ENCODE measurements around the gene EFR3B. TPM values are rescaled to one million over a fixed set of nuclear protein-coding genes. Genes with fewer than 3 reads are reported as not detected.
"Not testable (repeated sequence)": the region's sequence is repeated elsewhere in the genome, so short reads cannot be mapped to it uniquely, and the experiment has no call there.

EFR3B gene
- total RNA-seq, 1 donor, result under 0.01 TPM

DNA sequence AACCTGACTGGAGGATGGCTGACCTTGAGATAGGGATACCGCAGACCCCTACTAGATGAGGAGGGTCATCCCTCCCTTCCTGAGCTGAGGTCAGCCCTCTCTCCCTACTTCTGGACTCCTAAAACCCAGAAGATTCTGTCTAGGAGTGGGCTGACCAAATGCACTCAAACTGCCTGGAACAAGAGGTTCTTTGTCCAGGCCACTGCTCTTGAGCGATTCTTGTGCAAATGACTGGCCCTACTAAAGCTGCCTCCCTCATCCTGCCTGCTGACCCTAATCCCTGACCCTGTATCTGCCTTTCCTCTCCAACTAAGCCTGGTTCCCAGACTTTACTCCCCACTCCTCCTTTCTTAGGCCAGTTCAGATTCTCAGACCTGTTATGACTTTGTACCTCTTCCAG is 56.2 kb downstream of the EFR3B start:
- DNase-seq (ENCODE audit: low read depth), result no peak
- TF ChIP-seq CTCF (IDR thresholded peaks at IDR 0.05; ENCODE audit: insufficient read depth, low read depth, low read length), result no peak
- no peak overlapping the region for H3K4me3 ChIP-seq (ENCODE audit: low read depth, low read length)

GRCh38 chr2:25098670-25099486 is 57.0 kb downstream of the EFR3B start:
- no peak overlapping the region for H3K4me3 ChIP-seq (ENCODE audit: low read depth, low read length)
- peak; percentile 86 for DNase-seq (ENCODE audit: low read depth)
- no peak for TF ChIP-seq CTCF (IDR thresholded peaks at IDR 0.05; ENCODE audit: insufficient read depth, low read depth, low read length)

DNA sequence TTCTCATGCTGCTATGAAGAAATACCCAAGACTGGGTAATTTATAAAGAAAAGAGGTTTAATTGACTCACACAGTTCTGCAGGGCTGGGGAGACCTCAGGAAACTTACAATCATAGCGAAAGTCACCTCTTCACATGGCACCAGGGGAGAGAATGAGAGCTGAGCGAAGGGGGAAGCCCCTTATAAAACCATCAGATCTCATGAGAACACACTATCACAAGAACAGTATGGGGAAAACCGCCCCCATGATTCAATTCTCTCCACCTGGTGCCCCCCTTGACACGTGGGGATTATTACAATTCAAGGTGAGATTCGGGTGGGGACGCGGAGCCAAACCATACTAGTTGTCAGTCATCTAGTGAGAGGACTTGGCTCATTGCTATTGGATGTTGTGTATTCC is 60.5 kb downstream of the EFR3B start:
- H3K4me3 ChIP-seq (ENCODE audit: low read depth, low read length); DNase-seq (ENCODE audit: low read depth): not testable (repeated sequence)

GRCh38 chr2:25103287-25103871 is 61.5 kb downstream of the EFR3B start:
- no peak overlapping the region for H3K4me3 ChIP-seq (ENCODE audit: low read depth, low read length)
- TF ChIP-seq CTCF (IDR thresholded peaks at IDR 0.05; ENCODE audit: insufficient read depth, low read depth, low read length), result no peak
- no peak for DNase-seq (ENCODE audit: low read depth)

DNA sequence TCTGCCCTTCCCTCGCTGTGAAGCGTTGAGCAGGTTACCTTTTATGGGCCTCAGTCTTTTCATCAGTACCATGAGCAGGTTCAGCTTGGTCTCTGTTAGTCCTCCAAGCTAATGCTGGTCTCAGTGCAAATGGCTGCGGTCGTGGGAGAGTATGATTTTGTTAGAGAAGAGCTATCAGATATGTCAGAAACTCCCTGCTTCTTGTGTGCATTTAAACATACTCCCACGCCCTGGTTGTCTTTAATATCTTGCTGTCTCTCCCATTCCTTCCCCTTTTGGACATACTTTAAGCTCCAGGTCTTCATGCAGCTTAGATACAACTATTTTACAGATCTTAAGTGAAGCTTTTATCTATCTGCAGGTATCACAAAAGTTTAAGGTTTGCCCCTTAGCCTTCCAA is 62.9 kb downstream of the EFR3B start:
- TF ChIP-seq CTCF (IDR thresholded peaks at IDR 0.05; ENCODE audit: insufficient read depth, low read depth, low read length), result no peak
- H3K4me3 ChIP-seq (ENCODE audit: low read depth, low read length), result no peak overlapping the region
- no peak for DNase-seq (ENCODE audit: low read depth)

DNA sequence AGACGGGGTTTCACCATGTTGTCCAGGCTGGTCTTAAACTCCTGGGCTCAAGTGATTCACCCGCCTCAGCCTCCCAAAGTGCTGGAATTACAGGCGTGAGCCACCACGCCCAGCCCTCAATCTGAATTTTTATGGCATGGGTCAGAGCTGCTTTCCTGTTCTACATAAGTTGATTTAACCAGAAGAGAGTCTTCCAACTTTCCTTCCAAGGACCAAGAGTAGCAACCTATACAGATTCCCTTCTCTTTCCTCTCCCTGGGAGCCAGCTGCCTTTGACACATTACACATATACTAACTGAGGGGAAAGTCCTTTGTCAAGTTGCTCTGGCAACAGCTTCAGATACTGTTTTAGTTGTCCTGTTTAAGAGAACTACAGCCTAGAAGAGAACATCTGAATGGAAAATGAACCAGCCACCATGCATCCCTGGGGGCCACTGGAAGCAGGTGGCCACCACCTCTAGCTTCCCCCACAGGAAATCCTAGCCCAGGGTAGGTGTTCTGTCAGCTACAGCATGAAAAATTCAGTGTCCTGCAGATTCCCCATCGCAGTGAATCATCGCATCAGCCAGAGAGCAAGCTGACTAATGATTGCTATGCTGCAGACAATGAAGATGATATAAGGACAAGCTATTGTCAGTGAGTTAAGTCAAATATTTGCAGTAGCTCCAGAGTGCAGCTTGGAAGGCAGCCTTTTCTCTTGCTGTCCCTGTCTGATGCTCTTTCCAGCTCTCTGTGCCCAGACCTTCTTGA is 63.6 kb downstream of the EFR3B start:
- no peak overlapping the region for H3K4me3 ChIP-seq (ENCODE audit: low read depth, low read length)
- DNase-seq (ENCODE audit: low read depth), result no peak
- TF ChIP-seq CTCF (IDR thresholded peaks at IDR 0.05; ENCODE audit: insufficient read depth, low read depth, low read length), result no peak

DNA sequence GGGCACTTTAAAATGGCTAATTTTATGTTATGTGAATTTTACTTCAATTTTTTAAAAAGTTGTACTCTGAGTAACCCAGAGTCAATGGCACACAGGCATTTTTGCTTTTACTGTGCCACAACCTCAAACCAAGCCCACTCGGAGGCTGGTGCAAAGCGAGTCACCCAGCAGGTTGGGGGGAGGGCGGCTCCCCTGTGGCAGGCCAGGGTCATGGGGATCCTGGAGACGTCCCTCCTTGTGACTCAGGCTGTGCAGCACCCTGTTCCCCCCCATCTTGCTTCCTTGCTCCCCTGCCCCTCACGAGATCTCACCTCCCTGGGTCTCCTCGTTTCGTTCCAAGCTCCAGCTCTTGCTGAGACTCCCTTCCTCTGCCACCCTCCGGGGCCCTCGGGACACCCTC is 67.9 kb downstream of the EFR3B start:
- TF ChIP-seq CTCF (IDR thresholded peaks at IDR 0.05; ENCODE audit: insufficient read depth, low read depth, low read length), result no peak
- no peak overlapping the region for H3K4me3 ChIP-seq (ENCODE audit: low read depth, low read length)
- DNase-seq (ENCODE audit: low read depth), result no peak

Data from fibroblast of villous mesenchyme (primary cell).